NCI-H146 treated with DMSO at 0.1 percent for 48 hours (cell line): ENCODE data around the gene WDR13.
A peak's percentile ranks its signal among the peaks of the same experiment; 100 is the strongest.

Experiments
- DNase-seq: peaks from one replicate; lab custom pipeline; 2025; ENCODE audit not compliant: unreplicated experiment; lab: John Stamatoyannopoulos, UW

Gene WDR13

GRCh38 chrX:48592971-48593370 lies 4.3 kb upstream of the WDR13 start:
- no peak for DNase-seq

DNA sequence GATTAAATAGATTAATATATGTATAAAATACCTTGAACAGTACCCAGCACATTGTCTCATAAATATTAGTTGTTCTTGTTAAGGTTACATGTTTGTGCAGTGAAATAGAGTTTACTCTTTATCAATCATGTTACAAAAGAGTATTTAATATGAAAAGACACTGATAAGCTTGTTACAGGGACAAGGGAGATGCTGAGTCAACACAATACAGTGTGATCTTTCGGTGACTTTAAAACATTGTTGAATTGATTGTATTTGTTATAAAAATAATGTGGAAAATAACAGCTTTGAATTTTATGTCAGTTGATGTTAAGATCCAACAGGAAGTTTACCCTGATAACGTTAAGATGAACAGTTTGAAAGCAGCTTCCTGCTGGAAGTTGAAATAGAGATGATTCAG lies 1.4 kb upstream of the WDR13 start:
- DNase-seq, result no peak

DNA sequence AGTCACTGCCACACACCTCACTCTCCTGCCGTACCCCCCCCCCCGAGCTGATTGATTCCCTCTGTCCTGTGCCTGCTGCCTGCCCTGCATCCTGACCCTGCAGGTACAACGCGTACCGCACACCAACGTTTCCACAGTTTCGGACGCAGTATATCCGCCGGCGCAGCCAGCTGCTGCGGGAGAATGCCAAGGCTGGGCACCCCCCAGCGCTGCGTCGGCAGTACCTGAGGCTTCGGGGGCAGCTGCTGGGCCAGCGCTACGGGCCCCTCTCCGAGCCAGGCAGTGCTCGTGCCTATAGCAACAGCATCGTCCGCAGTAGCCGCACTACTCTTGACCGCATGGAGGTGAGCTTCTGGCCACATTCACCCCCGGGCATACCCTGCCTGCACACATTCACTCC lies 1.3 kb downstream of the WDR13 start:
- DNase-seq, result no peak

- DNase-seq, result no peak
Observed at GRCh38 chrX:48599341-48599740, 2.0 kb downstream of the WDR13 start.

DNA sequence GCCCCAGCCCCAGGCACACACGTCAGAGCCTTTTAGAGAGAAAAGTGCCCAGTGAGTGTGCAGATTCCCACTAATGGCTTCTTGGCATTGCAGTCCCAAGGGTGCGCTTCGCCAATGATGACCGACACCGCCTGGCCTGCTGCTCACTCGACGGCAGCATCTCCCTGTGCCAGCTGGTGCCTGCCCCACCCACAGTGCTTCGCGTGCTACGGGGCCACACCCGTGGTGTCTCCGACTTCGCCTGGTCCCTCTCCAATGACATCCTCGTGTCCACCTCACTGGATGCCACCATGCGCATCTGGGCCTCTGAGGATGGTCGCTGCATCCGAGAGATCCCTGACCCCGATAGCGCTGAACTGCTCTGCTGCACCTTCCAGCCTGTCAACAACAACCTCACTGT lies 2.9 kb downstream of the WDR13 start:
- no peak for DNase-seq

GRCh38 chrX:48601741-48602394 lies 4.6 kb downstream of the WDR13 start:
- no peak for DNase-seq

GRCh38 chrX:48604701-48605100 lies 7.4 kb downstream of the WDR13 start:
- no peak for DNase-seq

DNA sequence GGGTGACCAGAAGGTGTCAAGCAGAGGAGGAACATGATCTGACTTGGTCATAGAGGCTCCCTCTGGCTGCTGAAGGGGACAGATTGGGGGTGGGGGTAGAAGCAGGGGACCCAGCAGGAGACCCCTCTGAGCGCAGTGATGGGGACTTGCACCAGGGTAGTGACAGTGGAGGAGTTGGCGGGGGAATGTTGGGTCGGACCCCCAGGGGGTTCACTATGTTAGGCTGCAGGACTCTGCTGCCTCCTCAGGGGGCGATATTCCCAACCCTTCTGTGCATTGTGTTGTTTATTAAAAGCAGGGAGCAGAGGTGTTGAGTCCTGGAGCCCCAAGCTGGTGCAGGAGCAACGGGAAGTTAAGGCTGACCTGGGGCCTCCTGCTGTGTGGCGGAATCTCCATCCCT lies 8.8 kb downstream of the WDR13 start:
- no peak for DNase-seq

DNA sequence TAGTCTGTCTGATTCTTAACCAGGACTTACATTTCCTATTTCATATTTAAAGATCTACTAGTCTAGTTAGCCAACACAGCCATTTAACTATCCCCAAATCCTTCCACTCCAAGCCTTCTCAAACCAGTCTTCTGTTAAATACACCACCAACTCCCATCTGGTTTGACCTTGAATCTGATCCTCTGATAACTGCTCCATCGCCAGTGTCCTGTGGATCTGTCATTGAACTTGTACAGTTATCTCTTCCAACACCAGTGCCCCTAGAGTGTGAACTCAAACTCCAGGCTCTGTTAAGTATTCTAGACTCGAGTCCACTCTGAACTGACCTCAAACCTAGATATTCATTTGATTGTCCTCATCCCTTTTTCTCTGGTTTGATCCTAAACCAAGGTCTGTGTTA lies 14.4 kb downstream of the WDR13 start:
- no peak for DNase-seq

GRCh38 chrX:48613502-48614160 lies 16.3 kb downstream of the WDR13 start:
- DNase-seq, result no peak

GRCh38 chrX:48616576-48616975 lies 19.3 kb downstream of the WDR13 start:
- DNase-seq, result no peak

- DNase-seq, result peak; percentile 40
Observed at GRCh38 chrX:48617542-48618340, 20.4 kb downstream of the WDR13 start.

DNA sequence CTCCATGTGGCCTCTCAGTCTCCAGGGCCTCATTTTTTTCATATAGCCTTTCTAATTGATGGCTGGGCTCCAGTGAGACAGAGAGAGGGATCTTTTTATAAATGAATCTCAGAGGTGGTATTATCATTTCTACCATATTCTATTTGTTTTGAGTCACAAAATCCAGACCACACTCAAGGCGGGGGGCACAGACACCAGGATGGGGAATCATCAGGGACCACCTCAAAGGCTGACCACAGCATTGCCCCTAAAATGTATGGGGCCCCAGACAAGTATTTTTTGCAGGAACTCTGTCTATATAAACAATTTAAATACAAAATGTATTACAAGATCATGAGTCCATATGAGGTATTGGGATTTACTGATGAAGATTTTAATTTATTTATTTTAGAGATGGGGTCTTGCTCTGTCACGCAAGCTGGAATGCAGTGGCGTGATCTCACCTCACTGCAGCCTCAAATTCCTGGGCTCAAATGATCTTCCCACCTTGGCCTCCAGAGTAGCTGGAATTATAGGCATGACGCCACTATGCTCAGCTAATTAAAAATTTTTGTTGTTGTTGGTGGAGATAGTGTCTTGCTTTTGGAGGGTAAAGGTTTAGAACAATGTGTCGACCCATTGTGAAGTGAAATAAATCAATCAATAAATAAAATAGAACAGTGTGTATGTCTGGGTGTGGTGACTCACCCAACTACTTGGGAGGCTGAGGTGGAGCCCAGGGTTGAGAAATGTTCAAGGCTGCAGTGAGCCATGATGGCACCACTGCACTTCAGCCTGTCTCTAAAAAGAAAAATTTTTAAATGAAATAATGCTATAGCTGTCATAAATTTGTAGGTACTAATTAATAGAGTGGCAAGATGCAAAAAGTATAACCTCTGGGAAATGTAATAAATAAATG lies 29.4 kb downstream of the WDR13 start:
- no peak for DNase-seq

DNA sequence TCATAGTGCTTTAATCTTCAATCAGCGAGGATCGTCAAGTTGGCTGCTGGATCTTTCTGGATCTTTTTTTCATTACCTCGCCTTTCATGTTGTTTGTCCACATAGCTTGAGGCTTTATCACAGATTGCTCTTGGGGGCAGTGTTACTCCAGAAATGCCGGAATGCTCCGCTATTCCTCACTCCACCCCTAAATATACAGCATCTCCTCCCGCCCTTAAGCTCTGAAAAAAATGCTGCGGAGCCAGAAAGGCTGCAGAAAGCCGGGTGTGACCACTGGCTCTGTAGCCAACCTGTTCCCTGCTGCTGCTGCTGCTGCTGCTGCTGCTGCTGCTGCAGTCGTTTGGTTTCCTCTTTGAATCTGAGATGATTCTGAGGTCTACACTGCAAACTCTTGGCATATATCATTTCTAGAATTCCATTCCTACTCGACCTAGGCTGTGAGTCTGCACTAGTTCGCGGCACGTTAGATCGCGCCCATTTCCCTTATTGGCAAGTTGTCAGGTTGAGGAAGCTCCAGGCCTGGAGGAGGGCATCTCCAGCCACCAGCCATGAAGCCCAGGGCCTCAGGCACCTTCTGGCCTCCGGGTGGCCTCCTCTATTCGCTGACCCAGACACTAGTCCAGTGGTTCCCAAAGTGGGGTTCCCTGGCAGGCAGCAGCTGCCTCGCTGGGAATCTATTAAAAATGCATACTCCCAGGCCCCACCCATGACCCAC lies 34.2 kb downstream of the WDR13 start:
- DNase-seq, result peak; percentile 80

DNA sequence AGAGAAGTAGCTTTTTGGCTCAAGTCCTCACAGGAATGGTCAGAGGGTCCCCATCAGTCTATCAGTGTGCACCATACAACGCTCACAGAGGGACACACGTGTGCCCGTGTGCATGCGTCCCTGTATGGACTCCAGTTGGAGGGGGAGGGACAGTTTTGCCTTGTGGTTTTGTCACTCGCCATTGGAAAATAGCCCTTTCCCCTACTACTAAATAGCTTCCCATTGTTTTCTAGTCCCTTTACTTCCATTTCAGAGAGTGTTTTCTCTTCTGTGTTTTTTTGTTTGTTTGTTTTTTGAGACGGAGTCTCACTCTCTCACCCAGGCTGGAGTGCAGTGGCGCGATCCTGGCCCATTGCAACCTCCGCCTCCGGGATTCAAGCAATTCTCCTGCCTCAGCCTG lies 34.9 kb downstream of the WDR13 start:
- DNase-seq, result no peak

DNA sequence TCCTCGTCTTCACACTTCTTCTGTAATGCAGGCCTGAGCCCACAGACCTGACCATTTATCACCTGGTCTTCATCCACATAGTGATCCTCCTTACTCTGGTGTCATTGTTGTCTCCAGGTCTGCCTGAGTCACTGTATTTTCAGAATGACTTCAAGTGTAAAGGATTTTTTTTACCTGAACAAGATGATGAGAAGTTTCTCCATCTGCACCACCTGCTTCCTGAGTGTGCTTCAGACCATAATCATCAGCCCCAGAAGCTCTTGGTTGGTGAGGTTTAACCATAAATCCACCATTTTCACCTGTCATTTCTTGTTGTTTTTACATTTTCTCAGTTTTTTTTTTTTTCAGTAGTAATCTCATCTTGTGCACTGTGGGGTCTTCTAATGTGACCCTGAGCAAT lies 39.0 kb downstream of the WDR13 start:
- no peak for DNase-seq

- DNase-seq, result no peak
Observed at GRCh38 chrX:48636776-48637175, 39.5 kb downstream of the WDR13 start.

DNA sequence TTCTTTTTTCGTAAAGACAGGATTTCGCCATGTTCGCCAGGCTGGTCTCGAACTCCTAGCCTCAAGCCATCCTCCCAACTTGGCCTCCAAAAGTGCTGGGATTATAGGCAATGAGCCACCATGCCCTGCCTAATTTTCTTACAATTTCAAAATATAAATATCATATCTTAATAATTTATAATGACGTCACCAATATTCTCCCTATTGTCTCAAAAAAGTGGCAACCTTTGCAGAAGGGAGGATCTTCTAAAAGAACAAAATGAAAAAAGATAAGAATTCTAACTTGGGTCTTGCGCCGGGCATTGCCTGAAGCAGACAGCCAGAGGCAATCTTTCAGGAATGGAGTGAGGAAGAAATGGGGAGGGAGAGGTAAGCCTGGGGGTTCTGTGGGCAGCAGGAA lies 48.4 kb downstream of the WDR13 start:
- no peak for DNase-seq

- peak; percentile 25 for DNase-seq
Observed at GRCh38 chrX:48648336-48648751, 51.1 kb downstream of the WDR13 start.

DNA sequence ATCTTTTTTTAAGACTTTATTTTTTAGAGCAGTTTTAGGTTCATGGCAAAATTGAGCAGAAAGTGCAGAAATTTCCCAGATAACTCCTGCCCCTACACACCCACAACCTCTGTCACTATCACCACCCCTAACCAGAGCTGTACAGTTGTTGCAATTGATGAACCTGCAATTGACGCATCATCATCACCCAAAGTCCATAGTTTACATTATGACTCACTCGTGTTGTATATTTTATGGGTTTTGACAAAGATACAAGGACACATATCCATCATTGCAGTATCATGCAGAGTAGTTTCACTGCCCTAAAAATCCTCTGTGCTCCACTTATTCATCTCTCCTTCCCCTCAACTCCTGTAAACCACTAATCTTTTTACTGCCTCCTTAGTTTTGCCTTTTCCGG lies 51.8 kb downstream of the WDR13 start:
- DNase-seq, result no peak
